H1 (cell line): Measurements from ENCODE around the gene GRIK4. TPM values are rescaled to one million over a fixed set of nuclear protein-coding genes. Genes with fewer than 3 reads are reported as not detected.

ENCODE experiments used
- CTCF ChIA-PET: fragments of 300-600 bp; sonication (Branson Sonifier 250); formaldehyde crosslinking; loops from one replicate; lab custom pipeline; 2021; ENCODE audit not compliant: partially characterized antibody; lab: Charles Lee
- POLR2A ChIA-PET: fragments of 300-600 bp; sonication (Branson Sonifier 250); formaldehyde crosslinking; loops from one replicate; lab custom pipeline; 2021; ENCODE audit warnings: inconsistent platforms; ENCODE audit not compliant: partially characterized antibody; lab: Charles Lee
- DNase-seq, 2 experiments: peaks; one replicate each; pipeline versions ENCODE4 v3.0.0 to v3.0.0-alpha.2; 2010 to 2022; ENCODE audit warnings: low spot score in 2 of 2, low read depth in 1 of 2, mixed read lengths in 1 of 2
- FAIRE-seq: peaks from 2 replicates; lab custom pipeline; 2011; peaks lifted over from hg19 to GRCh38; lab: Jason Lieb, UNC
- H2AFZ ChIP-seq: 2 replicates; pipeline ENCODE4 v1.8.1; 2012; ENCODE audit warnings: low read length, inconsistent platforms
- H2AK5ac ChIP-seq: 2 replicates; pipeline ENCODE4 v1.6.1; 2013; ENCODE audit warnings: low read depth, low read length
- H2BK120ac ChIP-seq: replicated peaks from 2 replicates; pipeline ENCODE3; 2013; ENCODE audit warnings: low read depth, low read length, inconsistent platforms
- H2BK12ac ChIP-seq: 2 replicates; pipeline ENCODE4 v1.6.1; 2013; ENCODE audit warnings: low read depth, low read length
- H2BK15ac ChIP-seq: 2 replicates; pipeline ENCODE4 v1.6.1; 2013; ENCODE audit warnings: low read length
- H2BK20ac ChIP-seq: 2 replicates; pipeline ENCODE4 v1.6.1; 2013; ENCODE audit warnings: low read length
- H2BK5ac ChIP-seq: 2 replicates; pipeline ENCODE4 v1.6.1; 2013; ENCODE audit warnings: low read depth, low read length
- H3K14ac ChIP-seq: 2 replicates; pipeline ENCODE4 v1.6.1; 2013; ENCODE audit warnings: inconsistent platforms; ENCODE audit not compliant: insufficient read length
- H3K18ac ChIP-seq: 2 replicates; pipeline ENCODE4 v1.6.1; 2013; ENCODE audit warnings: low read length; ENCODE audit errors: extremely low read depth
- H3K23ac ChIP-seq: 2 replicates; pipeline ENCODE4 v1.6.1; 2013; ENCODE audit warnings: inconsistent platforms; ENCODE audit not compliant: insufficient read length
- H3K23me2 ChIP-seq: 2 replicates; pipeline ENCODE4 v1.6.1; 2013; ENCODE audit warnings: low read depth, low read length
- H3K27ac ChIP-seq: 2 replicates; pipeline ENCODE4 v1.6.1; 2011; ENCODE audit warnings: low read depth, low read length, inconsistent platforms
- H3K27me3 ChIP-seq, 4 experiments: replicated peaks in 1 of 4; 1 replicate in 1 of 4; 2 replicates in 3 of 4; pipeline versions ENCODE4 v1.6.1 to v1.8.1; 2011 to 2013; ENCODE audit warnings: low read length in 3 of 4, mild to moderate bottlenecking in 3 of 4, inconsistent platforms in 2 of 4, mixed read lengths in 2 of 4, moderate library complexity in 1 of 4; ENCODE audit not compliant: control insufficient read depth in 3 of 4, insufficient read depth in 3 of 4; ENCODE audit errors: extremely low read depth in 1 of 4
- H3K36me3 ChIP-seq, 4 experiments: 2 replicates each; pipeline versions ENCODE4 v1.6.1 to v1.8.1; 2011 to 2013; ENCODE audit warnings: mild to moderate bottlenecking in 4 of 4, low read length in 3 of 4, moderate library complexity in 2 of 4, control low read depth in 1 of 4, inconsistent platforms in 1 of 4; ENCODE audit not compliant: insufficient read depth in 4 of 4, control insufficient read depth in 2 of 4
- H3K4ac ChIP-seq: replicated peaks from 2 replicates; pipeline ENCODE3; 2013; ENCODE audit warnings: low read length, low read depth, mixed read lengths, inconsistent platforms; ENCODE audit not compliant: insufficient read length
- H3K4me1 ChIP-seq, 4 experiments: replicated peaks in 1 of 4; 1 replicate in 1 of 4; 2 replicates in 3 of 4; pipeline versions ENCODE4 v1.6.1 to v1.8.1; 2011 to 2013; ENCODE audit warnings: low read length in 3 of 4, inconsistent platforms in 2 of 4, mixed read lengths in 1 of 4; ENCODE audit not compliant: insufficient read depth in 4 of 4, control insufficient read depth in 3 of 4
- H3K4me2 ChIP-seq, 2 experiments: 2 replicates each; pipeline versions ENCODE4 v1.6.1 to v1.8.1; 2011 to 2013; ENCODE audit warnings: low read depth in 2 of 2, low read length in 2 of 2, control low read depth in 1 of 2, inconsistent platforms in 1 of 2, mild to moderate bottlenecking in 1 of 2; ENCODE audit not compliant: insufficient read depth in 1 of 2
- H3K4me3 ChIP-seq, 4 experiments: fragments of 200-600, 300-600 bp in 1 of 4; sonication (generic), shearing (Covaris generic), sonication (Bioruptor Twin) in 1 of 4; 2 replicates each; pipeline versions ENCODE4 v1.5.1 to v1.8.1; 2011 to 2016; ENCODE audit warnings: low read length in 4 of 4, low read depth in 3 of 4, control low read depth in 2 of 4, inconsistent platforms in 2 of 4, mild to moderate bottlenecking in 2 of 4, mixed read lengths in 1 of 4, moderate library complexity in 1 of 4; ENCODE audit not compliant: insufficient read depth in 2 of 4; ENCODE audit errors: extremely low read depth in 1 of 4
- H3K56ac ChIP-seq: replicated peaks from 2 replicates; pipeline ENCODE3; 2013; ENCODE audit warnings: low read depth, mild to moderate bottlenecking, mixed read lengths, low read length, inconsistent platforms; ENCODE audit not compliant: insufficient read length
- H3K79me1 ChIP-seq: 2 replicates; pipeline ENCODE4 v1.6.1; 2013; ENCODE audit warnings: low read depth, low read length, control low read depth
- H3K79me2 ChIP-seq, 2 experiments: 2 replicates each; pipeline versions ENCODE4 v1.6.1 to v1.8.1; 2012 to 2013; ENCODE audit warnings: low read length in 2 of 2, mild to moderate bottlenecking in 2 of 2, inconsistent platforms in 1 of 2; ENCODE audit not compliant: insufficient read depth in 2 of 2, control insufficient read depth in 1 of 2
- H3K9ac ChIP-seq, 4 experiments: replicated peaks in 1 of 4; 1 replicate in 1 of 4; 2 replicates in 3 of 4; pipeline versions ENCODE4 v1.6.1 to v1.8.1; 2011 to 2013; ENCODE audit warnings: low read depth in 3 of 4, low read length in 3 of 4, control low read depth in 2 of 4, mild to moderate bottlenecking in 2 of 4, moderate library complexity in 2 of 4, inconsistent platforms in 1 of 4; ENCODE audit errors: extremely low read depth in 1 of 4
- H3K9me3 ChIP-seq, 2 experiments: 2 replicates each; pipeline versions ENCODE4 v1.6.1 to v1.8.1; 2012 to 2013; ENCODE audit warnings: mild to moderate bottlenecking in 2 of 2, moderate library complexity in 2 of 2, control low read depth in 1 of 2, inconsistent platforms in 1 of 2, low read depth in 1 of 2, low read length in 1 of 2, mixed read lengths in 1 of 2; ENCODE audit not compliant: insufficient read depth in 2 of 2
- H4K20me1 ChIP-seq, 2 experiments: replicated peaks in 1 of 2; 2 replicates each; pipeline versions ENCODE3 to v1.8.1; 2011 to 2013; ENCODE audit warnings: inconsistent platforms in 2 of 2, low read length in 2 of 2, mild to moderate bottlenecking in 1 of 2; ENCODE audit not compliant: insufficient read depth in 2 of 2, control insufficient read depth in 1 of 2
- H4K5ac ChIP-seq: 2 replicates; pipeline ENCODE4 v1.6.1; 2013; ENCODE audit warnings: low read length, low read depth, mixed read lengths, inconsistent platforms; ENCODE audit not compliant: insufficient read length
- H4K8ac ChIP-seq: 2 replicates; pipeline ENCODE4 v1.8.0; 2013; ENCODE audit warnings: mild to moderate bottlenecking, moderate library complexity, low read length, inconsistent platforms; ENCODE audit not compliant: insufficient read depth; ENCODE audit errors: extremely low read depth
- H4K91ac ChIP-seq: replicated peaks from 2 replicates; pipeline ENCODE3; 2013; ENCODE audit warnings: low read length, mixed read lengths, inconsistent platforms; ENCODE audit not compliant: insufficient read length
- BACH1 ChIP-seq: IDR thresholded peaks from 2 replicates; pipeline ENCODE4 v1.6.1; 2012; ENCODE audit warnings: low read length, improper control_type of control experiment
- WGBS, 2 experiments: shearing (Covaris generic) in 1 of 2; methylation state at CpG; one replicate each; pipeline versions ENCODE4 v1.1.6 to v1.1.7; 2013 to 2015; ENCODE audit warnings: low lambda C conversion rate in 2 of 2, mixed read lengths in 2 of 2, inconsistent platforms in 1 of 2, low coverage in 1 of 2, missing lambda C conversion rate in 1 of 2; ENCODE audit not compliant: insufficient replicate concordance in 2 of 2, insufficient coverage in 1 of 2, insufficient read length in 1 of 2; ENCODE audit errors: extremely low coverage in 1 of 2, missing lambda C conversion rate in 1 of 2; 5-methylcytosine and 5-hydroxymethylcytosine counted together
- polyA plus RNA-seq, 7 experiments: library from polyadenylated mRNA; depleted of rRNA in 3 of 7; stranded (reverse) in 5 of 7; unstranded in 2 of 7; fragments of >200 nt in 5 of 7; fragments of 200-250 nt in 2 of 7; gene quantifications; 1 replicate in 5 of 7; 2 replicates in 1 of 7; 4 replicates in 1 of 7; pipeline versions ENCODE4 v1.2.1 to v1.2.3, GENCODE V29; 2011 to 2013; ENCODE audit warnings: missing spikeins in 2 of 7, mixed read lengths in 2 of 7
- total RNA-seq: library from RNA; stranded (reverse); fragmentation: NEBNext Ultra II Directional; extraction: Animal tissue kit (Norgen Biotek cat#: 25700); gene quantifications from 2 replicates; pipeline ENCODE4 v1.2.1, GENCODE V29; 2021

GRIK4 gene
- total and polyA plus RNA-seq, 2 of the 8 experiments (the other 6 are each of a cell fraction or from before 2014, with no cell fraction given), result 1.2 to 2.9 TPM

DNA sequence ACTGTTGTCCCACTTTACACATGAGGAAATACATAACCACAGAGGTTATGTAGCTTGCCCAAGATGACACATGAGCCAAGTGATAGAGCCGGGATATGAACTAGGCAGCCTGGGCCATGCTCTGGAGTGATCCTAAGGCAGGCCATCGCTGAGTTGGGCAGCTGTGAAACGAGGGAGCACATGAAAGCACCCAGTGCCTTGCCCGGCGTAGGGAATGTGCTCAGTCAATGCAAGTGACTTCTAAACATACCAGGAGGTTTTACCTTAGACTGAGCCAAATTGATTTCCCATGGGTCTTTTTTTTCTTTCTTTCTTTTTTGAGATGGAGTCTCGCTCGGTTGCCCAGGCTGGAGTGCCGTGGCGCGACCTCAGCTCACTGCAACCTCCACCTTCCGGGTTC lies 10.5 kb downstream of the GRIK4 start:
- no peak overlapping the region for H3K56ac ChIP-seq
- POLR2A ChIA-PET, result interaction anchor here (1.2 kb wide), 1 partner anchor 41 kb away, joined by 3 read pairs; no protein-coding TSS in a partner anchor
- H2BK12ac ChIP-seq, result no peak overlapping the region
- no peak overlapping the region for H3K14ac ChIP-seq
- no peak overlapping the region for H3K9ac ChIP-seq
- WGBS, 2 experiments, result 92% methylated on average over 11 of the region's 11 CpGs; no CpG with 5 or more reads in 1 of the 2 experiments
- FAIRE-seq, result no peak
- no peak overlapping the region for H3K4ac ChIP-seq
- H3K79me1 ChIP-seq, result no peaks in the 10 kb centered on the region
- H3K4me2 ChIP-seq, result no peak overlapping the region
- H3K79me2 ChIP-seq, result no peaks in the 10 kb centered on the region
- no peaks in the 10 kb centered on the region for H4K20me1 ChIP-seq
- peaks cover 3 to 33% (median 17%) of the 10 kb centered on the region in 4 experiments for H3K4me1 ChIP-seq
- no peaks in the 10 kb centered on the region for H3K36me3 ChIP-seq
- no peak overlapping the region for H2BK20ac ChIP-seq
- no peak overlapping the region for H3K18ac ChIP-seq
- no peak overlapping the region for H4K91ac ChIP-seq
- H3K23ac ChIP-seq, result no peak overlapping the region
- no peaks in the 10 kb centered on the region; a peak in 1 of 7 replicates for H3K27me3 ChIP-seq
- H3K9me3 ChIP-seq, result no peaks in the 10 kb centered on the region
- H2AK5ac ChIP-seq, result no peak overlapping the region
- no peak overlapping the region for H3K27ac ChIP-seq
- H2BK5ac ChIP-seq, result no peak overlapping the region
- no peak overlapping the region for H2AFZ ChIP-seq
- CTCF ChIA-PET, result interaction anchor here (1.1 to 2.7 kb wide), 9 partner anchors 11 to 406 kb away, joined by 3 to 7 read pairs (median 4); partner anchors contain the start of gene GRIK4
- H2BK15ac ChIP-seq, result no peak overlapping the region
- no peak for DNase-seq
- H3K4me3 ChIP-seq, result no peak overlapping the region
- H3K23me2 ChIP-seq, result no peaks in the 10 kb centered on the region
- H4K8ac ChIP-seq, result no peak overlapping the region
- H2BK120ac ChIP-seq, result no peak overlapping the region
- H4K5ac ChIP-seq, result no peak overlapping the region
- TF ChIP-seq BACH1, result no peak
